Umbilical cord (tissue), 2 donors: ENCODE data around the gene PCLAF. TPM values are rescaled to one million over a fixed set of nuclear protein-coding genes. Genes with fewer than 3 reads are reported as not detected.

Source experiments
- DNase-seq: peaks from one replicate; pipeline ENCODE4 v3.0.0-alpha.2; 2015; ENCODE audit warnings: low spot score
- total RNA-seq: library from RNA; depleted of rRNA; stranded (reverse); fragments of >200 nt; gene quantifications from one replicate; pipeline ENCODE4 v1.2.3, GENCODE V29; 2014; ENCODE audit warnings: low replicate concordance; ENCODE audit not compliant: insufficient read depth

PCLAF gene
- total RNA-seq, 1 donor from 2014 or later, result 9.1 TPM

DNA sequence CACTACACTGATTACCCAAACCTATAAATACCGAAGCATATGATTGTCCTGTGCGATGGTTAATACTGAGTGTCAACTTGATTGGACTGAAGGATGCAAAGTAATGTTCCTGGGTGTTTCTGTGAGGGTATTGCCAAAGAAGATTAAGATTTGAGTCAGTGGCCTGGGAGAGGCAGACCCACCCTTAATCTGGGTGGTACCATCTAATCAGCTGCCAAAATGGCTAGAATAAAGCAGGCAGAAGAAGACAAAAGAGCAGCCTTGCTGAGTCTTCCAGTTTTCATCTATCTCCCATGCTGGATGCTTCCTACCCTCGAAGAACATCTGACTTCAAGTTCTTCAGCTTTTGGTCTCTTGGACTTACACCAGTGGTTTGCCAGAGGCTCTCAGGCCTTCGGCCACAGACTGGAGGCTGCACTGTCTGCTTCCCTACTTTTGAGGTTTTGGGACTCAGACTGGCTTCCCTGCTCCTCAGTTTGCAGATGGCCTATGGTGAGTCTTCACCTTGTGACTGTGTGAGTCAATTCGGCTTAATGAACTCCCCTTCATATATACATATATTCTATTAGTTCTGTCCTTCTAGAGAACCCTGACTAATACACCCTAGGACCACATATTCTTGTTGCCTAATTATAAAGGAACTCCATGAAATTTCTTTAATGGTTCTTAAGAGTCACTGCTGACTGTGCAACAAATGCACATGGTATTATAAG is 56.9 kb downstream of the PCLAF start:
- no peak for DNase-seq

- peak; percentile 21 for DNase-seq
Measured at GRCh38 chr15:64315216-64315615, 66.0 kb downstream of the PCLAF start.

DNA sequence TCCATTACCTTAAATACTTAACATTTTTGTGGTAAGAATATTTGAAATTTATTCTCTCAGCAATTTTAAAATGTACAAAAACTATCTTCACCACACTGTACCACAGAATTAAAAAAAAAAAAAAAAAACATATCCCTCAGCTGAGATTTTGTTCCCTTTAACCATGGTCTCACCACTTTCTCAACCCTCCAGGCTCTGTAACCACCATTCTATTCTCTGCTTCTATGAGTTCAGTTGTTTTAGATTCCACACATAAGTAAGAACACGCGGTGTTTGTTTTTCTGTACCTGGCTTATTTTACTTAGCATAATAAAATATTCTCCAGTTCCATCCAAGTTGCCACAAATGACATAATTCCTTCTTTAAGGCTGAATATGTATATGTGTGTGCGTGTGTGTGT is 66.8 kb downstream of the PCLAF start:
- no peak for DNase-seq

Other genes with a start within 250 kb of the PCLAF start
- gene SNX22, start 229.7 kb downstream of the PCLAF start, total RNA-seq, result 4.1 TPM
- gene PPIB, start 218.4 kb downstream of the PCLAF start, total RNA-seq, result 384 TPM
- 23.6 TPM for gene CSNK1G1, start 25.3 kb downstream of the PCLAF start, total RNA-seq
- gene TRIP4, start 6.4 kb upstream of the PCLAF start, total RNA-seq, result 13.5 TPM
- gene ZNF609, start 79.1 kb upstream of the PCLAF start, total RNA-seq, result 14.4 TPM